ENCODE data around the gene ACOT12. TPM values are rescaled to one million over a fixed set of nuclear protein-coding genes. Genes with fewer than 3 reads are reported as not detected.

ACOT12 gene
- total and polyA plus RNA-seq, 2 experiments from 2014 or later: 0.15 TPM; not detected in 1

DNA sequence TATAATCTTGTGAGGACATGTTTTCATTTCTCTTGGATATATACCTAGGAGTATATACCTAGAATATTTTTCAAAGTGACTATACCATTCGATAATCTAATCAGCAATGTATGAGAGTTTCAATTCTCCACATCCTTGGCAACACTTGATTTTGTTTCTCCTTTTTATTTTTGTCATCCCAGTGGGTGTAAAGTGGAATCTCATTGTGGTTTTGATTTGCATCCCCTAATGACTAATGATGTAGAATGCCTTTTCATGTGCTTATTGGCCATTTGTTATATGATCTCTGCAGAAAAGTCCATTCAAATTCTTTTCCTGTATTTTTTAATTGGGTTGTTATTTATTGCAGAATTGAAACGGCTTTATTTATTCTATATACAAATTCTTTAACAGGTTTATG, 77.4 kb downstream of the ACOT12 start:
- Histone ChIP-seq H4K20me1 (replicated peaks; ENCODE audit: insufficient read depth) (no peaks in the 10 kb centered on the region), H3K4me2 (0 out of 2 replicates have a peak overlapping the region, but pooled peaks have one; percentile 15), H3K36me3 (ENCODE audit: insufficient read depth) (0 out of 2 replicates have a peak, but pooled peaks cover 13% of the 10 kb centered on the region), H3K27ac (ENCODE audit: low read depth) (no peak overlapping the region), H3F3A (replicated peaks; ENCODE audit: low read depth) (no peaks in the 10 kb centered on the region), H2AFZ (no peak overlapping the region), H3K79me2 (replicated peaks; ENCODE audit: insufficient read depth) (no peaks in the 10 kb centered on the region), H3K27me3 (ENCODE audit: insufficient read depth) (no peaks in the 10 kb centered on the region), H3K4me1 (ENCODE audit: insufficient read depth) (peaks cover 11% of the 10 kb centered on the region), H3K9me2 (ENCODE audit: insufficient read depth) (no peaks in the 10 kb centered on the region), H3K4me3 (no peak overlapping the region)
- H3K9me3 Mint-ChIP-seq: no peaks in the 10 kb centered on the region
- ATAC-seq: no peak
- H3K36me3 Mint-ChIP-seq (ENCODE audit: low read depth): peaks cover 9% of the 10 kb centered on the region; the same call in 1 of the 3 replicates
- no peak overlapping the region for H3K27ac Mint-ChIP-seq
- DNase-seq (ENCODE audit: low spot score): no peak
- peaks cover 19% of the 10 kb centered on the region for H3K4me1 Mint-ChIP-seq
- no peak overlapping the region for H3K4me3 Mint-ChIP-seq
- peaks cover 2% of the 10 kb centered on the region for H3K27me3 Mint-ChIP-seq (ENCODE audit: insufficient read depth, low read depth, poor library complexity)
- TF ChIP-seq POLR2AphosphoS5 (IDR thresholded peaks at IDR 0.05; ENCODE audit: low read depth) (no peak), ZNF331 (CRISPR knock-in tag; IDR thresholded peaks at IDR 0.05; ENCODE audit: low read depth) (no peak), NANOG (IDR thresholded peaks at IDR 0.05; ENCODE audit: borderline replicate concordance) (no peak), JUNB (IDR thresholded peaks at IDR 0.05; ENCODE audit: unreplicated experiment) (no peak), ZNF462 (CRISPR knock-in tag; IDR thresholded peaks at IDR 0.05) (no peak), ZNF114 (CRISPR knock-in tag; IDR thresholded peaks at IDR 0.05) (no peak), EZH2 (IDR thresholded peaks at IDR 0.05; ENCODE audit: low read depth, unreplicated experiment) (no peak)
- TF ChIP-seq, protein P1, sequence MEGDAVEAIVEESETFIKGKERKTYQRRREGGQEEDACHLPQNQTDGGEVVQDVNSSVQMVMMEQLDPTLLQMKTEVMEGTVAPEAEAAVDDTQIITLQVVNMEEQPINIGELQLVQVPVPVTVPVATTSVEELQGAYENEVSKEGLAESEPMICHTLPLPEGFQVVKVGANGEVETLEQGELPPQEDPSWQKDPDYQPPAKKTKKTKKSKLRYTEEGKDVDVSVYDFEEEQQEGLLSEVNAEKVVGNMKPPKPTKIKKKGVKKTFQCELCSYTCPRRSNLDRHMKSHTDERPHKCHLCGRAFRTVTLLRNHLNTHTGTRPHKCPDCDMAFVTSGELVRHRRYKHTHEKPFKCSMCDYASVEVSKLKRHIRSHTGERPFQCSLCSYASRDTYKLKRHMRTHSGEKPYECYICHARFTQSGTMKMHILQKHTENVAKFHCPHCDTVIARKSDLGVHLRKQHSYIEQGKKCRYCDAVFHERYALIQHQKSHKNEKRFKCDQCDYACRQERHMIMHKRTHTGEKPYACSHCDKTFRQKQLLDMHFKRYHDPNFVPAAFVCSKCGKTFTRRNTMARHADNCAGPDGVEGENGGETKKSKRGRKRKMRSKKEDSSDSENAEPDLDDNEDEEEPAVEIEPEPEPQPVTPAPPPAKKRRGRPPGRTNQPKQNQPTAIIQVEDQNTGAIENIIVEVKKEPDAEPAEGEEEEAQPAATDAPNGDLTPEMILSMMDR (conservative IDR thresholded peaks at IDR 0.05; ENCODE audit: low read depth in 2 of 2): no peak
- TF ChIP-seq, protein P2, sequence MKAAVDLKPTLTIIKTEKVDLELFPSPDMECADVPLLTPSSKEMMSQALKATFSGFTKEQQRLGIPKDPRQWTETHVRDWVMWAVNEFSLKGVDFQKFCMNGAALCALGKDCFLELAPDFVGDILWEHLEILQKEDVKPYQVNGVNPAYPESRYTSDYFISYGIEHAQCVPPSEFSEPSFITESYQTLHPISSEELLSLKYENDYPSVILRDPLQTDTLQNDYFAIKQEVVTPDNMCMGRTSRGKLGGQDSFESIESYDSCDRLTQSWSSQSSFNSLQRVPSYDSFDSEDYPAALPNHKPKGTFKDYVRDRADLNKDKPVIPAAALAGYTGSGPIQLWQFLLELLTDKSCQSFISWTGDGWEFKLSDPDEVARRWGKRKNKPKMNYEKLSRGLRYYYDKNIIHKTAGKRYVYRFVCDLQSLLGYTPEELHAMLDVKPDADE (IDR thresholded peaks at IDR 0.05): no peak

All from GM23338 (cell line).